B cell (primary cell): ENCODE data around the gene TTC24. TPM values are rescaled to one million over a fixed set of nuclear protein-coding genes. Genes with fewer than 3 reads are reported as not detected.

Experiments
- ATAC-seq: fragments of 200-7000 bp; cut with Tn5 transposase; one replicate; pipeline ENCODE4 v1.10.0; 2021; ENCODE audit warnings: low read depth, mild to moderate bottlenecking, moderate number of reproducible peaks, moderate library complexity
- CTCF ChIA-PET: fragments of 350-600 bp; sonication (Branson Sonifier 250); formaldehyde crosslinking; loops from one replicate; lab custom pipeline; 2021; ENCODE audit warnings: antibody characterized with exemption, inconsistent platforms; lab: Charles Lee
- POLR2A ChIA-PET: fragments of 350-600 bp; sonication (Branson Sonifier 250); formaldehyde crosslinking; loops from one replicate; lab custom pipeline; 2021; ENCODE audit warnings: antibody characterized with exemption; lab: Charles Lee
- DNase-seq: peaks from one replicate; pipeline ENCODE4 v3.0.0; 2013
- H2AFZ ChIP-seq: 2 replicates; pipeline ENCODE4 v1.6.1; 2012; ENCODE audit warnings: mild to moderate bottlenecking, low read depth, low read length; ENCODE audit not compliant: insufficient read depth, poor library complexity, severe bottlenecking
- H3K27ac ChIP-seq, 2 donors: 1 replicate in 1 of 2; 2 replicates in 1 of 2; pipeline ENCODE4 v1.5.1; 2012 to 2013; ENCODE audit warnings: low read length in 2 of 2, mild to moderate bottlenecking in 2 of 2, moderate library complexity in 1 of 2
- H3K27me3 ChIP-seq, 4 experiments: fragments of 200-600 bp in 1 of 4; sonication (generic) in 1 of 4; replicated peaks in 1 of 4; 1 replicate in 2 of 4; 2 replicates in 2 of 4; pipeline versions ENCODE4 v1.6.1 to v1.7.0; 2013 to 2016; ENCODE audit warnings: low read length in 3 of 4, mild to moderate bottlenecking in 2 of 4, mixed read lengths in 1 of 4, moderate library complexity in 1 of 4; ENCODE audit not compliant: insufficient read depth in 4 of 4, control insufficient read depth in 3 of 4; ENCODE audit errors: control extremely low read depth in 1 of 4
- H3K36me3 ChIP-seq, 2 experiments: replicated peaks in 1 of 2; 1 replicate in 1 of 2; 2 replicates in 1 of 2; pipeline versions ENCODE4 v1.6.1 to v1.7.1; 2013; ENCODE audit warnings: low read length in 1 of 2; ENCODE audit not compliant: insufficient read depth in 2 of 2, control insufficient read depth in 1 of 2; ENCODE audit errors: control extremely low read depth in 1 of 2, extremely low read depth in 1 of 2
- H3K4me1 ChIP-seq, 2 donors: fragments of 200-600 bp in 1 of 2; sonication (generic) in 1 of 2; 1 replicate in 1 of 2; 2 replicates in 1 of 2; pipeline versions ENCODE4 v1.5.1 to v1.6.1; 2013 to 2017; ENCODE audit warnings: low read length in 2 of 2; ENCODE audit not compliant: control insufficient read depth in 2 of 2, insufficient read depth in 2 of 2
- H3K4me2 ChIP-seq: replicated peaks from 2 replicates; pipeline ENCODE3; 2012; ENCODE audit warnings: mild to moderate bottlenecking, low read depth, low read length; ENCODE audit not compliant: poor library complexity, severe bottlenecking
- H3K4me3 ChIP-seq, 5 experiments: fragments of 200-600 bp in 1 of 5; sonication (generic) in 1 of 5; 1 replicate in 3 of 5; 2 replicates in 2 of 5; pipeline versions ENCODE4 v1.5.1 to v1.7.0; 2011 to 2016; ENCODE audit warnings: low read length in 4 of 5, mild to moderate bottlenecking in 4 of 5, low read depth in 2 of 5, control low read depth in 1 of 5, moderate library complexity in 1 of 5; ENCODE audit not compliant: insufficient read depth in 1 of 5; ENCODE audit errors: control extremely low read depth in 1 of 5, extremely low read depth in 1 of 5
- H3K79me2 ChIP-seq: fragments of 200-600 bp; sonication (generic); one replicate; pipeline ENCODE4 v1.6.0; 2016; ENCODE audit warnings: low read length; ENCODE audit not compliant: control insufficient read depth, insufficient read depth
- H3K9ac ChIP-seq: fragments of 200-600 bp; sonication (generic); 2 replicates; pipeline ENCODE4 v1.6.1; 2017; ENCODE audit warnings: mild to moderate bottlenecking, low read length, moderate library complexity
- H3K9me3 ChIP-seq, 3 donors: one replicate each; pipeline versions ENCODE4 v1.6.1 to v1.7.1; 2013; ENCODE audit warnings: low read length in 2 of 3; ENCODE audit not compliant: control insufficient read depth in 2 of 3, insufficient read depth in 1 of 3; ENCODE audit errors: control extremely low read depth in 1 of 3
- H4K20me1 ChIP-seq: 2 replicates; pipeline ENCODE4 v1.6.0; 2012; ENCODE audit warnings: mild to moderate bottlenecking, low read length; ENCODE audit not compliant: insufficient read depth, control insufficient read depth, poor library complexity, severe bottlenecking
- H3K27ac Mint-ChIP-seq: one replicate; pipeline ENCODE4 v1.8.0; 2021; ENCODE audit warnings: mixed read lengths
- H3K27me3 Mint-ChIP-seq: one replicate; pipeline ENCODE4 v1.8.0; 2021; ENCODE audit warnings: mixed read lengths
- H3K4me1 Mint-ChIP-seq: one replicate; pipeline ENCODE4 v1.8.0; 2021; ENCODE audit warnings: mixed read lengths
- H3K4me3 Mint-ChIP-seq: one replicate; pipeline ENCODE4 v1.8.0; 2021; ENCODE audit warnings: mixed read lengths
- H3K9me3 Mint-ChIP-seq: one replicate; pipeline ENCODE4 v1.8.0; 2022; ENCODE audit warnings: mixed read lengths; ENCODE audit not compliant: insufficient read depth
- CTCF ChIP-seq: fragments of 200-600 bp; IDR thresholded peaks from one replicate; pipeline ENCODE4 v1.8.0; 2022; ENCODE audit warnings: antibody characterized with exemption, mild to moderate bottlenecking
- EZH2 ChIP-seq: IDR thresholded peaks from 2 replicates; pipeline ENCODE4 v1.6.1; 2012; ENCODE audit warnings: borderline replicate concordance, low read depth, mild to moderate bottlenecking, moderate library complexity, low read length; ENCODE audit not compliant: insufficient read depth, poor library complexity, severe bottlenecking
- WGBS: methylation state at CpG from one replicate; pipeline ENCODE4 v1.1.5; 2013; ENCODE audit warnings: missing lambda C conversion rate; ENCODE audit not compliant: insufficient coverage; 5-methylcytosine and 5-hydroxymethylcytosine counted together
- intact Hi-C: fragments of 100-400 bp; cut with micrococcal nuclease; formaldehyde crosslinking; loops from one replicate; pipeline ENCODE4 v1.10.0; 2022
- polyA minus RNA-seq: library from RNA; depleted of rRNA, polyadenylated mRNA; stranded (reverse); fragments of >200 nt; gene quantifications from 2 replicates; pipeline ENCODE4 v1.2.3, GENCODE V29; 2012
- polyA plus RNA-seq: library from polyadenylated mRNA; depleted of rRNA; stranded (reverse); fragments of >200 nt; gene quantifications from 2 replicates; pipeline ENCODE4 v1.2.3, GENCODE V29; 2012
- total RNA-seq, 2 donors: library from RNA; stranded (reverse); fragments of 120-200 nt in 1 of 2; gene quantifications; 1 replicate in 1 of 2; 2 replicates in 1 of 2; pipeline versions ENCODE4 v1.2.3 to v1.2.4, GENCODE V29; 2013 to 2022

The TTC24 gene
- total RNA-seq = 26.6 and 29.8 TPM in 2 replicates
- total RNA-seq (2013) = 13.1 TPM
- 24.3 and 30.7 TPM in 2 replicates for polyA plus RNA-seq
- polyA minus RNA-seq = 11.0 and 12.8 TPM in 2 replicates

GRCh38 chr1:156579472-156579871 is at the start of gene TTC24:
TSS of gene TTC24 (plus strand) at chr1:156579723. CDS start at chr1:156581365, 1,642 bp downstream.
- CTCF ChIA-PET = interaction anchor here (1.0 to 6.9 kb wide), 6 partner anchors 27 to 121 kb away, joined by 3 to 52 read pairs (median 8); partner anchors contain the start of gene MEF2D
- no peaks in the 10 kb centered on the region for H3K9me3 Mint-ChIP-seq
- Histone ChIP-seq H3K27me3 (no peaks in the 10 kb centered on the region), H3K27ac (no peak within 1 kb of the TSS), H3K9ac (no peak within 1 kb of the TSS), H2AFZ (no peak within 1 kb of the TSS), H3K9me3 (no peaks in the 10 kb centered on the region), H3K79me2 (peaks cover 26% of the 10 kb centered on the region), H4K20me1 (no peaks in the 10 kb centered on the region), H3K4me1 (peaks cover 26 to 34% of the 10 kb centered on the region in 2 donors), H3K36me3 (no peaks in the 10 kb centered on the region), H3K4me3 (no peak within 1 kb of the TSS), H3K4me2 (no peak within 1 kb of the TSS)
- H3K4me3 Mint-ChIP-seq = no peak within 1 kb of the TSS
- POLR2A ChIA-PET = interaction anchor here (0.6 to 1.5 kb wide), 3 partner anchors 29 to 94 kb away, joined by 6 to 15 read pairs (median 10); no protein-coding TSS in a partner anchor
- TF ChIP-seq CTCF (no peak), EZH2 (no peak)
- intact Hi-C loops = no loop called here
- peak within 1 kb of the TSS; percentile 50 for H3K27ac Mint-ChIP-seq
- WGBS = 95% methylated on average over 5 of the region's 5 CpGs
- DNase-seq (no peak), ATAC-seq (no peak)
- no peaks in the 10 kb centered on the region for H3K27me3 Mint-ChIP-seq
- H3K4me1 Mint-ChIP-seq = peaks cover 31% of the 10 kb centered on the region

- Histone ChIP-seq H3K79me2 (no peaks in the 10 kb centered on the region), H3K36me3 (no peaks in the 10 kb centered on the region), H3K27me3 (no peaks in the 10 kb centered on the region), H4K20me1 (no peaks in the 10 kb centered on the region), H3K4me2 (no peak overlapping the region), H2AFZ (no peak overlapping the region), H3K9me3 (no peaks in the 10 kb centered on the region), H3K9ac (no peak overlapping the region), H3K4me3 (no peak overlapping the region), H3K27ac (no peak overlapping the region), H3K4me1 (peaks cover 5 to 9% of the 10 kb centered on the region in 2 donors)
- no peak for TF ChIP-seq CTCF
- TF ChIP-seq EZH2 = no peak
- H3K4me1 Mint-ChIP-seq = peaks cover 10% of the 10 kb centered on the region
- ChIA-PET POLR2A (interaction anchor here (0.6 kb wide), 1 partner anchor 73 kb away, joined by 5 read pairs; no protein-coding TSS in a partner anchor), CTCF (no interaction called here)
- DNase-seq (no peak), ATAC-seq (no peak)
- no peak overlapping the region for H3K27ac Mint-ChIP-seq
- intact Hi-C loops = no loop called here
- no peak overlapping the region for H3K4me3 Mint-ChIP-seq
- H3K27me3 Mint-ChIP-seq = no peaks in the 10 kb centered on the region
- no peaks in the 10 kb centered on the region for H3K9me3 Mint-ChIP-seq
- WGBS = 96% methylated on average over 18 of the region's 18 CpGs
Measured at GRCh38 chr1:156530006-156530405, 49.5 kb upstream of the TTC24 start.
